SJCRH30 (cell line): ENCODE results near the gene IL31. TPM values are rescaled to one million over a fixed set of nuclear protein-coding genes. Genes with fewer than 3 reads are reported as not detected.

ENCODE experiments used
- DNase-seq, 2 experiments: peaks; one replicate each; pipeline ENCODE4 v3.0.0-alpha.2; 2015 to 2020
- H3K27ac ChIP-seq: fragments of 250-450 bp; sonication (Bioruptor Pico); 2 replicates; pipeline ENCODE4 v1.5.1; 2020; ENCODE audit warnings: mild to moderate bottlenecking, moderate library complexity
- H3K27me3 ChIP-seq: fragments of 250-450 bp; sonication (Bioruptor Pico); 2 replicates; pipeline ENCODE4 v1.5.1; 2020; ENCODE audit warnings: mild to moderate bottlenecking, moderate library complexity
- H3K36me3 ChIP-seq: fragments of 250-450 bp; sonication (Bioruptor Pico); 2 replicates; pipeline ENCODE4 v1.5.1; 2020; ENCODE audit warnings: mild to moderate bottlenecking, moderate library complexity
- H3K4me1 ChIP-seq: fragments of 250-450 bp; sonication (Bioruptor Pico); 2 replicates; pipeline ENCODE4 v1.5.1; 2020; ENCODE audit warnings: mild to moderate bottlenecking, moderate library complexity
- H3K4me3 ChIP-seq: fragments of 250-450 bp; sonication (Bioruptor Pico); 2 replicates; pipeline ENCODE4 v1.5.1; 2020; ENCODE audit warnings: mild to moderate bottlenecking, moderate library complexity
- H3K9me3 ChIP-seq: fragments of 250-450 bp; sonication (Bioruptor Pico); replicated peaks from 2 replicates; pipeline ENCODE4 v1.5.1; 2020; ENCODE audit warnings: mild to moderate bottlenecking, moderate library complexity
- total RNA-seq: library from RNA; depleted of rRNA; stranded (reverse); fragments of >200 nt; shearing (Covaris generic); gene quantifications from 2 replicates; pipeline ENCODE4 v1.2.3, GENCODE V29; 2014

IL31 gene
- total RNA-seq, 1 experiment from 2014 or later, result not detected

GRCh38 chr12:122200541-122201175 lies 26.6 kb upstream of the IL31 start:
- Histone ChIP-seq H3K27me3 (no peaks in the 10 kb centered on the region), H3K9me3 (no peaks in the 10 kb centered on the region), H3K4me3 (no peak overlapping the region), H3K4me1 (no peaks in the 10 kb centered on the region), H3K36me3 (no peaks in the 10 kb centered on the region), H3K27ac (no peak overlapping the region)
- no peak for DNase-seq

- H3K9me3 ChIP-seq, result no peaks in the 10 kb centered on the region
- H3K4me1 ChIP-seq, result no peaks in the 10 kb centered on the region
- H3K36me3 ChIP-seq, result no peaks in the 10 kb centered on the region
- no peak overlapping the region for H3K4me3 ChIP-seq
- no peaks in the 10 kb centered on the region for H3K27me3 ChIP-seq
- no peak for DNase-seq
- H3K27ac ChIP-seq, result no peak overlapping the region
These were observed 25.7 kb upstream of the IL31 start for GRCh38 chr12:122199484-122200355.

- H3K27ac ChIP-seq, result no peak overlapping the region
These were observed 23.6 kb upstream of the IL31 start for GRCh38 chr12:122197612-122197966.

GRCh38 chr12:122195405-122195804 lies 21.4 kb upstream of the IL31 start:
- Histone ChIP-seq H3K27me3 (no peaks in the 10 kb centered on the region), H3K4me1 (no peaks in the 10 kb centered on the region), H3K9me3 (no peaks in the 10 kb centered on the region), H3K27ac (no peak overlapping the region), H3K4me3 (no peak overlapping the region), H3K36me3 (no peaks in the 10 kb centered on the region)
- no peak for DNase-seq

More at GRCh38 chr12:122197612-122197966, 23.6 kb upstream of the IL31 start:
- Histone ChIP-seq H3K9me3 (no peaks in the 10 kb centered on the region), H3K4me3 (no peak overlapping the region), H3K36me3 (no peaks in the 10 kb centered on the region), H3K27me3 (no peaks in the 10 kb centered on the region), H3K4me1 (no peaks in the 10 kb centered on the region)
- DNase-seq, result no peak

- H3K9me3 ChIP-seq, result no peaks in the 10 kb centered on the region
- DNase-seq, result no peak
These were observed 20.8 kb upstream of the IL31 start for GRCh38 chr12:122194804-122195203.

GRCh38 chr12:122192441-122192840 lies 18.4 kb upstream of the IL31 start:
- Histone ChIP-seq H3K27me3 (no peaks in the 10 kb centered on the region), H3K36me3 (no peaks in the 10 kb centered on the region), H3K9me3 (no peaks in the 10 kb centered on the region), H3K27ac (no peak overlapping the region), H3K4me3 (no peak overlapping the region), H3K4me1 (peaks cover 4% of the 10 kb centered on the region; the same call in 1 of the 2 replicates)
- DNase-seq, result no peak

More at GRCh38 chr12:122194804-122195203, 20.8 kb upstream of the IL31 start:
- Histone ChIP-seq H3K4me3 (no peak overlapping the region), H3K4me1 (no peaks in the 10 kb centered on the region), H3K27me3 (no peaks in the 10 kb centered on the region), H3K27ac (no peak overlapping the region), H3K36me3 (no peaks in the 10 kb centered on the region)

- peak; percentile 58 to 76 for DNase-seq
- H3K36me3 ChIP-seq, result no peaks in the 10 kb centered on the region
These were observed 17.0 kb upstream of the IL31 start for GRCh38 chr12:122190842-122191668.

GRCh38 chr12:122189626-122190475 lies 15.8 kb upstream of the IL31 start:
- Histone ChIP-seq H3K4me1 (peaks cover 7% of the 10 kb centered on the region; the same call in 1 of the 2 replicates), H3K27ac (no peak overlapping the region), H3K9me3 (no peaks in the 10 kb centered on the region), H3K27me3 (no peaks in the 10 kb centered on the region), H3K36me3 (no peaks in the 10 kb centered on the region), H3K4me3 (no peak overlapping the region)
- no peak for DNase-seq

More at GRCh38 chr12:122190842-122191668, 17.0 kb upstream of the IL31 start:
- Histone ChIP-seq H3K27me3 (no peaks in the 10 kb centered on the region), H3K27ac (no peak overlapping the region), H3K4me1 (peaks cover 7% of the 10 kb centered on the region; the same call in 1 of the 2 replicates), H3K4me3 (no peak overlapping the region), H3K9me3 (no peaks in the 10 kb centered on the region)

- no peaks in the 10 kb centered on the region for H3K9me3 ChIP-seq
- no peaks in the 10 kb centered on the region for H3K36me3 ChIP-seq
- peaks cover 12% of the 10 kb centered on the region for H3K4me1 ChIP-seq
- H3K4me3 ChIP-seq, result peak overlapping the region; percentile 7; the same call in 1 of the 2 replicates
- peak; percentile 19 to 49 for DNase-seq
- H3K27ac ChIP-seq, result no peak overlapping the region
- no peaks in the 10 kb centered on the region for H3K27me3 ChIP-seq
These were observed 13.4 kb upstream of the IL31 start for GRCh38 chr12:122187466-122187865.

GRCh38 chr12:122185494-122186082 lies 11.6 kb upstream of the IL31 start:
- Histone ChIP-seq H3K4me1 (peaks cover 17% of the 10 kb centered on the region), H3K27me3 (no peaks in the 10 kb centered on the region), H3K4me3 (no peak overlapping the region), H3K27ac (no peak overlapping the region), H3K36me3 (no peaks in the 10 kb centered on the region), H3K9me3 (no peaks in the 10 kb centered on the region)
- no peak for DNase-seq

- peaks cover 22% of the 10 kb centered on the region for H3K4me1 ChIP-seq
- no peak overlapping the region for H3K4me3 ChIP-seq
- DNase-seq, result no peak
These were observed 11.1 kb upstream of the IL31 start for GRCh38 chr12:122185079-122185478.

GRCh38 chr12:122184517-122184916 lies 10.5 kb upstream of the IL31 start:
- Histone ChIP-seq H3K27me3 (no peaks in the 10 kb centered on the region), H3K36me3 (no peaks in the 10 kb centered on the region), H3K9me3 (no peaks in the 10 kb centered on the region), H3K4me3 (no peak overlapping the region), H3K27ac (no peak overlapping the region), H3K4me1 (peaks cover 23% of the 10 kb centered on the region)
- no peak for DNase-seq

More at GRCh38 chr12:122185079-122185478, 11.1 kb upstream of the IL31 start:
- Histone ChIP-seq H3K27me3 (no peaks in the 10 kb centered on the region), H3K27ac (no peak overlapping the region), H3K9me3 (no peaks in the 10 kb centered on the region), H3K36me3 (no peaks in the 10 kb centered on the region)

- Histone ChIP-seq H3K27me3 (no peaks in the 10 kb centered on the region), H3K4me3 (peak overlapping the region; percentile 55), H3K27ac (peak overlapping the region; percentile 27; the same call in 1 of the 2 replicates), H3K4me1 (peaks cover 23% of the 10 kb centered on the region), H3K36me3 (no peaks in the 10 kb centered on the region), H3K9me3 (no peaks in the 10 kb centered on the region)
- peak in 1 of 2 experiments; percentile 33 for DNase-seq
These were observed 9.5 kb upstream of the IL31 start for GRCh38 chr12:122183588-122183940.
